RWPE2 (cell line): ENCODE measurements around the gene ZNF385C.
A peak's percentile ranks its signal among the peaks of the same experiment; 100 is the strongest.

Source experiments
- ATAC-seq: fragments of 200-7000 bp; cut with Tn5 transposase; 3 replicates; pipeline ENCODE4 v1.9.1; 2021; ENCODE audit warnings: low read depth
- DNase-seq: peaks from one replicate; pipeline ENCODE4 v3.0.0-alpha.2; 2020; ENCODE audit warnings: low spot score
- H3K27ac ChIP-seq: fragments of 450-650 bp; 2 replicates; pipeline ENCODE4 v1.5.1; 2017; ENCODE audit warnings: mild to moderate bottlenecking; ENCODE audit not compliant: poor library complexity, severe bottlenecking
- H3K27me3 ChIP-seq: fragments of 250-450 bp; sonication (Bioruptor Pico); 2 replicates; pipeline ENCODE4 v1.5.1; 2021; ENCODE audit warnings: mild to moderate bottlenecking, moderate library complexity; ENCODE audit not compliant: insufficient read depth, poor library complexity, severe bottlenecking
- H3K36me3 ChIP-seq: fragments of 250-450 bp; sonication (Bioruptor Pico); 2 replicates; pipeline ENCODE4 v1.5.1; 2020; ENCODE audit warnings: low read depth, mild to moderate bottlenecking, moderate library complexity
- H3K4me1 ChIP-seq: fragments of 250-450 bp; sonication (Bioruptor Pico); 2 replicates; pipeline ENCODE4 v1.5.1; 2021; ENCODE audit warnings: mild to moderate bottlenecking, moderate library complexity; ENCODE audit not compliant: insufficient read depth, poor library complexity, severe bottlenecking
- H3K4me3 ChIP-seq: fragments of 250-450 bp; sonication (Bioruptor Pico); 2 replicates; pipeline ENCODE4 v1.5.1; 2021; ENCODE audit warnings: mild to moderate bottlenecking, moderate library complexity; ENCODE audit not compliant: severe bottlenecking
- H3K9me3 ChIP-seq: fragments of 250-450 bp; sonication (Bioruptor Pico); 2 replicates; pipeline ENCODE4 v1.5.1; 2021; ENCODE audit warnings: mild to moderate bottlenecking, moderate library complexity; ENCODE audit not compliant: severe bottlenecking
- CTCF ChIP-seq: fragments of 450-650 bp; IDR thresholded peaks from one replicate; pipeline ENCODE4 v1.5.1; 2017; ENCODE audit warnings: mild to moderate bottlenecking, moderate library complexity; ENCODE audit not compliant: poor library complexity, severe bottlenecking

Gene ZNF385C

GRCh38 chr17:42019509-42020404, 78.5 kb downstream of the ZNF385C start, which contains the start of gene NKIRAS2:
TSS of gene NKIRAS2 (plus strand) at chr17:42020090. CDS start at chr17:42021578, 1,488 bp downstream.
- peak within 1 kb of the TSS; percentile 32 for H3K27ac ChIP-seq
- peak within 1 kb of the TSS; percentile 72 for H3K4me3 ChIP-seq
- ATAC-seq (peak; percentile 74), DNase-seq (peak; percentile 94)
- H3K4me1 ChIP-seq, result peaks cover 7% of the 10 kb centered on the region
- no peaks in the 10 kb centered on the region for H3K9me3 ChIP-seq
- peak; percentile 96 for TF ChIP-seq CTCF
- no peaks in the 10 kb centered on the region for H3K27me3 ChIP-seq
- H3K36me3 ChIP-seq, result peaks cover 38% of the 10 kb centered on the region

GRCh38 chr17:42018988-42019387, 79.3 kb downstream of the ZNF385C start:
- ATAC-seq, result no peak
- no peaks in the 10 kb centered on the region for H3K27me3 ChIP-seq

GRCh38 chr17:42018339-42018738, 79.9 kb downstream of the ZNF385C start:
- Histone ChIP-seq H3K4me1 (peaks cover 6% of the 10 kb centered on the region), H3K27me3 (no peaks in the 10 kb centered on the region), H3K36me3 (peaks cover 33% of the 10 kb centered on the region), H3K9me3 (no peaks in the 10 kb centered on the region), H3K27ac (peak overlapping the region; percentile 75), H3K4me3 (peak overlapping the region; percentile 91)
- DNase-seq, result no peak
- no peak for ATAC-seq
- no peak for TF ChIP-seq CTCF

More at GRCh38 chr17:42018988-42019387, 79.3 kb downstream of the ZNF385C start:
- H3K9me3 ChIP-seq, result no peaks in the 10 kb centered on the region
- no peak overlapping the region for H3K27ac ChIP-seq
- peaks cover 35% of the 10 kb centered on the region for H3K36me3 ChIP-seq
- no peak for DNase-seq
- TF ChIP-seq CTCF, result no peak
- no peak overlapping the region for H3K4me3 ChIP-seq
- peaks cover 5% of the 10 kb centered on the region for H3K4me1 ChIP-seq

GRCh38 chr17:42017866-42018200, 80.4 kb downstream of the ZNF385C start:
- H3K9me3 ChIP-seq, result no peaks in the 10 kb centered on the region
- ATAC-seq, result no peak; the same call in 1 of the 3 replicates
- peaks cover 31% of the 10 kb centered on the region for H3K36me3 ChIP-seq
- no peak for TF ChIP-seq CTCF
- H3K4me1 ChIP-seq, result peaks cover 9% of the 10 kb centered on the region
- H3K27ac ChIP-seq, result peak overlapping the region; percentile 75
- no peak for DNase-seq
- H3K4me3 ChIP-seq, result peak overlapping the region; percentile 91
- H3K27me3 ChIP-seq, result no peaks in the 10 kb centered on the region
